SK-N-SH (cell line): ENCODE results near the gene SLC1A2. TPM values are rescaled to one million over a fixed set of nuclear protein-coding genes. Genes with fewer than 3 reads are reported as not detected.

ENCODE experiments used
- CTCF ChIA-PET: fragments of 300-600, 350-600 bp; formaldehyde crosslinking; extraction: SDS; loops from one replicate; lab custom pipeline; 2021; lab: Yijun Ruan, JAX
- POLR2A ChIA-PET: fragments of 350-600 bp; sonication (Branson Sonifier 250); formaldehyde crosslinking; extraction: SDS; loops from one replicate; lab custom pipeline; 2020; ENCODE audit warnings: antibody characterized with exemption, inconsistent platforms; lab: Yijun Ruan, JAX
- DNase-seq: peaks from one replicate; pipeline ENCODE4 v3.0.0; 2012
- H2AFZ ChIP-seq: fragments of 200-600 bp; sonication (generic); 2 replicates; pipeline ENCODE4 v1.8.1; 2016; ENCODE audit warnings: antibody characterized with exemption, mild to moderate bottlenecking, low read depth
- H3F3A ChIP-seq: fragments of 200-600 bp; sonication (generic); replicated peaks from 2 replicates; pipeline ENCODE3; 2016; ENCODE audit warnings: antibody characterized with exemption, mild to moderate bottlenecking; ENCODE audit not compliant: insufficient read depth
- H3K27ac ChIP-seq, 2 experiments: fragments of 200-500 bp in 1 of 2; fragments of 200-600 bp in 1 of 2; sonication (Bioruptor generic) in 1 of 2; sonication (generic), shearing (Covaris generic) in 1 of 2; 2 replicates each; pipeline versions ENCODE4 v1.5.1 to v1.6.1; 2014 to 2016; ENCODE audit warnings: low read depth in 2 of 2, inconsistent platforms in 1 of 2, low read length in 1 of 2, mild to moderate bottlenecking in 1 of 2, mixed read lengths in 1 of 2
- H3K27me3 ChIP-seq: fragments of 200-600 bp; sonication (generic), shearing (Covaris generic); 2 replicates; pipeline ENCODE4 v1.6.1; 2016; ENCODE audit warnings: mixed run types; ENCODE audit not compliant: insufficient read depth
- H3K36me3 ChIP-seq, 2 experiments: fragments of 200-500 bp in 1 of 2; fragments of 200-600 bp in 1 of 2; sonication (Bioruptor generic) in 1 of 2; sonication (generic) in 1 of 2; replicated peaks in 1 of 2; 2 replicates each; pipeline versions ENCODE3 to v1.5.1; 2014 to 2016; ENCODE audit warnings: low read length in 1 of 2, mild to moderate bottlenecking in 1 of 2; ENCODE audit not compliant: insufficient read depth in 2 of 2, control insufficient read depth in 1 of 2
- H3K4me1 ChIP-seq, 2 experiments: fragments of 200-500 bp in 1 of 2; fragments of 200-600 bp in 1 of 2; sonication (Bioruptor generic) in 1 of 2; sonication (generic), shearing (Covaris generic) in 1 of 2; 2 replicates each; pipeline versions ENCODE4 v1.5.1 to v1.6.1; 2014 to 2016; ENCODE audit warnings: low read depth in 1 of 2, low read length in 1 of 2, mixed run types in 1 of 2; ENCODE audit not compliant: insufficient read depth in 2 of 2, control insufficient read depth in 1 of 2
- H3K4me2 ChIP-seq: fragments of 200-600 bp; sonication (generic), shearing (Covaris generic); 2 replicates; pipeline ENCODE4 v1.6.1; 2017; ENCODE audit warnings: mixed run types
- H3K4me3 ChIP-seq, 2 experiments: fragments of 200-500 bp in 1 of 2; fragments of 200-600 bp in 1 of 2; sonication (Bioruptor generic) in 1 of 2; sonication (generic), shearing (Covaris generic) in 1 of 2; 2 replicates each; pipeline versions ENCODE4 v1.5.1 to v1.8.1; 2014 to 2016; ENCODE audit warnings: low read depth in 2 of 2, inconsistent platforms in 1 of 2, low read length in 1 of 2, mild to moderate bottlenecking in 1 of 2, mixed read lengths in 1 of 2, moderate library complexity in 1 of 2
- H3K79me2 ChIP-seq: fragments of 200-600 bp; sonication (generic); 2 replicates; pipeline ENCODE4 v1.8.1; 2017; ENCODE audit warnings: mild to moderate bottlenecking; ENCODE audit not compliant: insufficient read depth
- H3K9ac ChIP-seq: fragments of 200-600 bp; sonication (generic); 2 replicates; pipeline ENCODE4 v1.6.1; 2017; ENCODE audit warnings: mixed run types
- H3K9me2 ChIP-seq: fragments of 200-600 bp; sonication (generic); 2 replicates; pipeline ENCODE4 v1.6.1; 2017; ENCODE audit warnings: mixed run types
- H3K9me3 ChIP-seq: fragments of 200-600 bp; sonication (generic); 2 replicates; pipeline ENCODE4 v1.6.1; 2017; ENCODE audit warnings: mixed run types, mild to moderate bottlenecking, moderate library complexity
- H4K20me1 ChIP-seq: fragments of 200-600 bp; sonication (generic); 2 replicates; pipeline ENCODE4 v1.6.1; 2017; ENCODE audit warnings: mild to moderate bottlenecking, mixed run types; ENCODE audit not compliant: insufficient read depth
- ELF1 ChIP-seq: IDR thresholded peaks from 2 replicates; pipeline ENCODE4 v1.4.0; 2012
- EP300 ChIP-seq, 2 experiments: IDR thresholded peaks; 2 replicates each; pipeline versions ENCODE4 v1.4.0 to v1.6.1; 2012; ENCODE audit warnings: borderline replicate concordance in 1 of 2, low read depth in 1 of 2, low read length in 1 of 2
- FOSL2 ChIP-seq: IDR thresholded peaks from 2 replicates; pipeline ENCODE4 v1.4.0; 2012; ENCODE audit warnings: low read depth, mild to moderate bottlenecking, moderate library complexity, borderline replicate concordance
- IRF3 ChIP-seq: fragments of 150-350 bp; IDR thresholded peaks from 2 replicates; pipeline ENCODE4 v1.6.1; 2016; ENCODE audit warnings: mild to moderate bottlenecking, low read depth, low read length
- MEF2A ChIP-seq: IDR thresholded peaks from 2 replicates; pipeline ENCODE4 v1.4.0; 2012; ENCODE audit warnings: low read depth, borderline replicate concordance
- POLR2AphosphoS5 ChIP-seq: IDR thresholded peaks from 2 replicates; pipeline ENCODE4 v1.6.1; 2012; ENCODE audit warnings: low read depth, low read length
- RFX5 ChIP-seq: IDR thresholded peaks from 2 replicates; pipeline ENCODE4 v1.6.1; 2012; ENCODE audit warnings: mild to moderate bottlenecking, improper control_type of control experiment, low read length
- RXRA ChIP-seq: IDR thresholded peaks from 2 replicates; pipeline ENCODE4 v1.4.0; 2012; ENCODE audit warnings: low read depth, mild to moderate bottlenecking, borderline replicate concordance
- SMC3 ChIP-seq: IDR thresholded peaks from 2 replicates; pipeline ENCODE4 v1.6.1; 2012; ENCODE audit warnings: low read depth, low read length, improper control_type of control experiment
- TCF12 ChIP-seq: IDR thresholded peaks from 2 replicates; pipeline ENCODE4 v1.4.0; 2012
- ZBTB33 ChIP-seq: IDR thresholded peaks from 2 replicates; pipeline ENCODE4 v1.4.0; 2012; ENCODE audit warnings: low read depth, borderline replicate concordance
- WGBS: methylation state at CpG from one replicate; pipeline ENCODE4 v1.1.6; 2017; ENCODE audit warnings: low lambda C conversion rate; 5-methylcytosine and 5-hydroxymethylcytosine counted together
- polyA plus RNA-seq, 3 experiments: library from polyadenylated mRNA; depleted of rRNA; stranded (reverse); fragments of >200 nt; gene quantifications; 2 replicates each; pipeline ENCODE4 v1.2.3, GENCODE V29; 2012

Gene SLC1A2
- polyA plus RNA-seq, 1 of the 3 experiments (the other 2 are of a cell fraction), result under 0.01 TPM

GRCh38 chr11:35458846-35459245 lies 39.5 kb upstream of the SLC1A2 start:
- Histone ChIP-seq H3K36me3 (no peaks in the 10 kb centered on the region), H3K79me2 (no peaks in the 10 kb centered on the region), H3K4me1 (no peaks in the 10 kb centered on the region), H4K20me1 (no peaks in the 10 kb centered on the region), H3K9ac (no peak overlapping the region), H2AFZ (no peak overlapping the region), H3K4me3 (no peak overlapping the region), H3K27me3 (no peaks in the 10 kb centered on the region; the same call in 1 of the 2 replicates), H3K9me3 (no peaks in the 10 kb centered on the region), H3K4me2 (no peak overlapping the region), H3F3A (no peaks in the 10 kb centered on the region), H3K9me2 (no peaks in the 10 kb centered on the region), H3K27ac (no peak overlapping the region)
- TF ChIP-seq FOSL2 (no peak), IRF3 (no peak), MEF2A (no peak), SMC3 (no peak), RFX5 (no peak), EP300 (IDR thresholded peaks at IDR 0.05; ENCODE audit: borderline replicate concordance in 1 of 2, low read depth in 1 of 2, low read length in 1 of 2) (no peak), TCF12 (no peak), ELF1 (no peak), ZBTB33 (no peak), POLR2AphosphoS5 (no peak)
- no peak for DNase-seq
- CTCF ChIA-PET, result interaction anchor here (0.9 to 1.5 kb wide), 5 partner anchors 8 to 1034 kb away, joined by 3 to 5 read pairs (median 4); no protein-coding TSS in a partner anchor
- 65% methylated on average over 3 of the region's 3 CpGs for WGBS
- POLR2A ChIA-PET, result no interaction called here

GRCh38 chr11:35454362-35454761 lies 35.0 kb upstream of the SLC1A2 start:
- no peaks in the 10 kb centered on the region for H3F3A ChIP-seq
- CTCF ChIA-PET, result interaction anchor here (0.6 kb wide), 1 partner anchor 163 kb away, joined by 3 read pairs; no protein-coding TSS in a partner anchor

More at GRCh38 chr11:35454362-35454761, 35.0 kb upstream of the SLC1A2 start:
- no peak overlapping the region for H3K9ac ChIP-seq
- H3K4me1 ChIP-seq, result no peaks in the 10 kb centered on the region
- no peak for DNase-seq
- POLR2A ChIA-PET, result no interaction called here
- H3K4me3 ChIP-seq, result no peak overlapping the region
- H3K27me3 ChIP-seq, result no peaks in the 10 kb centered on the region; the same call in 1 of the 2 replicates
- no peaks in the 10 kb centered on the region for H3K9me2 ChIP-seq
- H3K4me2 ChIP-seq, result no peak overlapping the region
- WGBS, result 0% methylated on average over 1 of the region's 1 CpG
- H3K36me3 ChIP-seq, result no peaks in the 10 kb centered on the region
- no peaks in the 10 kb centered on the region for H3K79me2 ChIP-seq
- H3K27ac ChIP-seq, result no peak overlapping the region
- no peak overlapping the region for H2AFZ ChIP-seq
- no peaks in the 10 kb centered on the region for H4K20me1 ChIP-seq
- no peaks in the 10 kb centered on the region for H3K9me3 ChIP-seq
- TF ChIP-seq ZBTB33 (no peak), RXRA (no peak)
